DMS153 (cell line): ENCODE results near the gene CAMK2N2.
"Not testable (repeated sequence)": the region's sequence is repeated elsewhere in the genome, so short reads cannot be mapped to it uniquely, and the experiment has no call there.

Experiments
- DNase-seq: peaks from one replicate; lab custom pipeline; 2025; lab: John Stamatoyannopoulos, UW

Gene CAMK2N2

DNA sequence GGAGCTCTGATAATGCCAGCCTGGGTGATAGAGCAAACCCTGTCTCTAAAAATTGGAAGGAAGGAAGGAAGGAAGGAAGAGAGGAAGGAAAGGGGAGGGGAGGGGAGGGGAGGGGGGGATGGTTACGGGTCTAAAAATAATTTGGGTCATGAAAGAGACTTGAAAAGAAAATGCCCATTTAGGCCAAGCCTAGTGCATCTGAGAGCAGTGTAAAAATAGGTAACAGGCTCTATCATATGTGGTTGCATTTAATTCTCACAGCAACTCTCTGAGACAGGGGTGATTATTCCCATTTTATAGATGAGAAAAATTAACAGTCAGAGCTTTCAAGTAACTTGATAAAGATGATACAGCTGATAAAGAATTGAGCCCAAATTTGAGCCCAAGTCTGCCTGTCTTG is 10.9 kb upstream of the CAMK2N2 start:
- DNase-seq = no peak

DNA sequence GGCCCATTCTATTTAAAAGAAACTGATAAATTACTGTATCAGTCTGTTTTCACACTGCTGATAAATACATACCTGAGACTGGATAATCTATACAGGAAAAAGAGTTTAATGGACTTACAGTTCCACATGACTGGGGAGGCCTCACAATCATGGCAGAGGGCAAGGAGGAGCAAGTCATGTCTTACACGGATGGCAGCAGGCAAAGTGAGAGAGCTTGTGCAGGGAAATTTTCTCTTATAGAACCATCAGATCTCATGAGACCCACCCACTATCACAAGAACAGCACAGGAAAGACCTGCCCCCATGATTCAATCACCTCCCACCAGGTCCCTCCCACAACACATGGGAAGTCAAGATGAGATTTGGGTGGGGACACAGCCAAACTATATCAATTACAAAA is 5.9 kb upstream of the CAMK2N2 start:
- not testable (repeated sequence) for DNase-seq

DNA sequence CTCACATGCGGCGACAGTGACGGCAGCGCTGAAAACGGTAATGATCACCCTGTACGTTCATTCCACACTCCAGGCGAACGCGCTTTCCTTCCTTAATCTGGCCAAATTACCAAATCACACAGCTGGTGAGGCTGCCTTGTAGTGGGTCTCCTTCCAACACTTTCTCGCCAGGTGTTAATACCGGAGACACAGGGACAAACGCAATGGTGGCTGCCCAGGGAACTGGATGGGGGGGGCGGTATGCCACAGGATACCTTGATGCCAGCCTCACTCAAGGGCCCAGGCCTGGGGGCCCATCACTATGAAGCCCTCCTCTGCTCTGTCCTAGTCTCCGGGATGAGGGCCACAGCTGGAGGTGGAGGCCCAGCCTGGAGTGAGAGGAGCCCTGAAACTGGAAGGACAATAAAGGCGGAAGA is 1.4 kb upstream of the CAMK2N2 start:
- peak; percentile 22 for DNase-seq

DNA sequence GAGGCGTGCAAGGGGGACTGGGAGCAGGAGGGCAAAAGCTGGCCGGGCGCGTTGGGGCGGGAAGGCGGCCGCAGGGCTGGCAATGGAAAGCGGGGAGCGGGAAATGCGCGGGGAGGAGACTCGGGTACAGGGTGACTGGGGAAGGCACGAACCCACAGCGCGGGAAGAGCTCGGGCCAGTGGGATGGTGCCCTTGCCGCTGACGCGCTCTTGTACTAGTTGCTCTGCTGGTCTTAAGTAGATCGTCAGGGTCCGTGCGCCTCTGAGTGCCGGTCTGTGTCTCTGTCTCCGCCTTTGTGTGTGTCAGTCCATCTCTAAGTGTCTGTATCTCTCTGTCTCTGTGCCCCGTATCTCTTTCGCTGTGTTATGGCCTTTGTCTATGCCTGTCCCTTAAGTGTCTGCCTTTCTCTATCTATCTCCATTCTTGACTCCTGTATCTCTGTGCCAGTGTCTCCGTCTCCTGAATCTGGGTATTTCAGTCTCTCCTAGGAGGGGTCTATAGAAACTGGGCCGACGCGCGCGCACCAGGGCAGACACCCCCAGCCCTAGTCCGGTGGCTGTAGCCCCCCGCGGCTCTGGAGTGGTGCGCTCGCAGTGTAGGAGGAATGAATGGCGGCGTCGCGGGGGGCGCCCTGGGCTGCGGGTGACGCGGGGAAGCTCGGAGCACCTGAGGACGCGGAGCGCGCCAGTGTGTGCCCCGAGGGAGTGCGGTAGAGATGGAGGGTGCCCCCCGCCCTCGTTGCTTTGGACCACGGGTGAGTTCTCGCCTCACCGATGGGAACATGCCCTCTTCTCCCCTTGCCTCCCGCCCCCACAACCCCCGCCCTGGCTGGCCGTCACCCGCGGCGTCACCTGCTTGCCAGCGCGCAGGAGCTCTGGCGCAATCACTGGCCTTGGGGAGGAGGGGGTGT is 756 bp upstream of the CAMK2N2 start:
- peak; percentile 81 for DNase-seq

DNA sequence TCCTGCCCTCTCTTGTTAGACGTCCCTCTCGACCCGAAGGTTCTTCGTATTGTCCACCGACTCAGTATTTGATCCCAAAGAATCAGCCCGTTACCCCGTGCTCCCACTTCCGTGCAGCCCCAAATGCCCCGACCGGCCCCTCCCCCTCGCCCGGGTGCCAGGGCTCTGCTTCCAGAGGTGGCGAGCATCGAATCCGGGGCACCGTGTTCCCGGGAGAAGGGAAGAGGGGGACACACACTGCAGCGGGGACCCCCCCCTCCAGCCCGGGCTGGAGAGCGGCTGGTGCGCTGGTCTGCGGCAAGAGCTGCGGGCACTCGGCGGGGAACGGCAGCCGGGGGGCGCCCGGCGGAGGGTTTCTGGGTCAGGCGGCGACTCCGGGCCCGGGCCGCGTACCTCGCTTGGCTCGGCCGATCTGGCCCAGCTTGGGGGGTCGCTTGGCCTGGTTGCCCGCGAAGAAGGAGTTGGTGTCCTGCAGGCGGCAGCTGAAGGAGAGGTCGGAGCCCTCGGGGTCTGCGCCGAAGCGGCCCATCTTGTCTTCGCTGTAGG is 556 bp downstream of the CAMK2N2 start:
- no peak for DNase-seq

DNA sequence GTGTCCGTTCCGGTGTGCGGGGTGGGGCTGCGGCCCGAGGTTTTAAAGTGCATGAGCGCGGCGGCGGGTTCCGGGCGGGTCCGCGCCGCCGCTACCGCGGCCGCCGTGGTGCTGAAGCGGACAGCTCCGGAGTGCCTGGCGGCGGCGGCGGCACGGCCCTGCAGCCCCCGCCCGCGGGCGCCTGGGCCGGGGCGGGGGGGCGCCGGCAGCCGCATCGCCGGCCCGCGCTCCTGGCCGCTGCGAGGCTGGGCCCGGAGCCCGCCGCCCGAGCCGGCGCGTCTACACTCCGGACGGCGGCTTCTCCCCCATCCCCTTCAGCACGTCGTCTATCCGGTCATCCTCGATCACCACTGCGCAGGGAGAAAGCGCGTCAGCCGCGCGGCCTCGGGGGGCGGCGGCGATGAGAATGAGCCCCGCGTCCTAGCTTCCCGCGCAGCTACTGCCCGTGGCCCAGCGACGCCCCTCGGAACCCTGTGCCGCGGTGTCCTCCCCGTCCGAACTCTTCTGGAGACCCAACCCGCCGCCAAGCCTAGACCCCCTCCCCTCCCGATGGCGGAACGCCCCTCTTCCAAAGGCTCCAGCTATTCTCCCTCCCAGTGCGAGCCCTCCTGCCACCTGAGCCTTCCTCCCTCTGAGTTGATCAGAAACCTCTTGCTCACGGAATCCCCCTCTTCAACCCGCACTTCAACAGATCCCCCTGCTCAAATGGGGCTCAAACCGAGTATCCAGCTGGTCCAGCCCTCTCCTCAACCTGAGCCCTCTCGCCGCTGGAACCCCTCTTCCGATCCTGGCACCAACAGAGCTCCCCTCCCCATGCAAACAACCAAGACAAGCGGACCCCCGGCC is 1.3 kb downstream of the CAMK2N2 start:
- no peak for DNase-seq

DNA sequence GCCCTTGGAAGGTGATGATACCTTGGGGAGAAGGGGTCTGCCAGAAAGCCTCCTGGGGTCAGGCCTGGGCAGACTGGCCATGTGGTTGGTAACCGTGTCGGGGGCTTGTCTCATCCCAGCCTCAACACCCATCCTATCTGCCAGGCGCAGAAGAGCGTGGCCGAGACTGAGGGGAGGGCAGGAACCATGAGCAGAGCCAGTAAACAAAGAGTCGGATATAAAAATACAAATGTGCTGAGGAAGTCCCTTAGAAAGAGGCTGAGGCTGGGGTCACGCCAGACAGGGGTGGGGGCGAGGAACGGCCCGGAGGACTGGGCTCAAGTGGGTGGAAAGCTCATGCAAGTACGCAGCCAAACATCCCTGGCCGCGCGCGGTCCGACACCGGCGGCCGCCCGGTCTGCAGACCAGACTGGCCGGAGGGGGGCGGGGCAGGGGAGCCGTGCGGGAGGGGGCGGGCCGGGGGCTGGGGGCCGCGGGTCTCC is 1.9 kb downstream of the CAMK2N2 start:
- DNase-seq = no peak

DNA sequence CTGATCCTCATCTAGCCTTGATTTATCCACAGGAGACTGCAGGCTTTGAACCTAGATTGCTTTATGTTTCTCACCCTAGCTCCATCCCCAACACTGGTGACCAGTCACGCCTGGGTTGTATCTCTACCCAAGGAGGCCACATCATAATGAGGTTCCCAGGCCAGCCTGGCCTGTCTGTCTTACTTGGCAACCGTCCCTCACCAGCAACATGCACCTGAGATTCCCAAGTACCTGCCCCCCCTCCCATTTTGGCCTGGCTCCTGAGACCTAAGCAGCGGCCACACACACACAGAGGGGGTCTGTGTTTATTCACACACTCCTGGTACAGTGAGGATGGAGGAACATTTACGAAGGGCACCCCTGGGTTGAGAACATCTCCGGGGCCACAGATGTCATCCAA is 2.4 kb downstream of the CAMK2N2 start:
- no peak for DNase-seq

DNA sequence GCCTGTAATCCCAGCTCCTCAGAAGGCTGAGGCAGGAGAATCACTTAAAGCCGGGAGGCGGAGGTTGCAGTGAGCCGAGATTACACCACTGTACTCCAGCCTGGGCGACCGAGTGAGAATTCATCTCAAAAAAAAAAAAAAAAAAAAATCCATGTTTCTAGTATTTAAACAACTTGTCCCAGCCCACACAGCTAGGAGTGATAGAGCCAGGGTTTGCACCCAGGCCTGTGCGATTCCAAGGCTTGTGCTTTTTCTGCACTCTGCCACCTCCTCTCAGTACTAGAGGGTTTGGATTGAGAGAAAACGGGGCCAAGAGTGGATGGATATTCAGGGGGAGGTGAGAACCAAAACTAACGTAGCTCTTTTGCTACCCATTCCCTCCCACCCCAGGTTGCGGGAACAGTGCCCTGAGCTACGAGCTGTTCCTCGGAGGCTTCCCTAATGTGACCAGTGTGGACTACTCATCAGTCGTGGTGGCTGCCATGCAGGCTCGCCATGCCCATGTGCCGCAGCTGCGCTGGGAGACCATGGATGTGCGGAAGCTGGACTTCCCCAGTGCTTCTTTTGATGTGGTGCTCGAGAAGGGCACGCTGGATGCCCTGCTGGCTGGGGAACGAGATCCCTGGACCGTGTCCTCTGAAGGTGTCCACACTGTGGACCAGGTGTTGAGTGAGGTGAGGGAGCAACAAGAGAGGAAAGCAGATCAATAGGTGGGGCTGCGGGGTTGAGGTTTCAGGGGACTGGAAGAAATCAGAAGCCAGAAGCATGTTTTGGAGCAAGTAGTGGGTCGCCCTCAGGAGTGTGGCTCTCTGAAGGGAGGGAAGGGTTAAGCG is 4.1 kb downstream of the CAMK2N2 start:
- no peak for DNase-seq

DNA sequence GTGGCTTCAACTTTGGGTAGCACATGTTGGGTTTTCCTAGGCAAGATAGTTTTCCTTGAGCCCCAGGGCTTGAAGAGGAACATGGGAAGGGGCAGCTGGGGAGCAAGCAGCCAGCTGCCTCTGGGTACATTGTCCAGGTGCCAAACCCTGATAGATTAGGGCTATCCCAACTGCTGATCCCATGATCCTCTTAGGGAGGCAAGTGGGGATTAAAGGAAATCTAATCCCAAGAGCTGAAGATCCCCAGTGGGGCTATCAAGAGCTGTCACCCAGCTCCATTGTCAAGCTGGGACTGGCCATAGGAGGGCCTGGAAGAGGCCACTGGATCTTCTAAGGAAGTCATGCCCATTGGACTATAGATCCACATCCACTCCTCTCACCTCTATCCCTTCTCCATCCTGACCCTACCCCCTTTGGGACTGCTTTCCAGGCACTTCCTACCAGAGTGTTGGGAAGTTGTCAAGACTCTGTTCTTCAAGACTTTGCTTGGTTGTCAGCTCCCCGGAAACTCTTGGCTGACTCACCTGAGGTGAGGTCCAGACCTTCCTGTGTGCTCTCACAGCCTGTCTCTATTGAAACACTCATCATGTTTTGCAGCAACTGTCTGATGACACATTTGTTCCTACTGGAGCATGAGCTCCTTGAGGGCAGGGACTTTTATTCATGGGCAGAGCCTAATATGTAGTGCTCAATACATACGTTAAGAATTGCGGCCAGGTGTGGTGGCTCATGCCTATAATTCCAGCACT is 5.9 kb downstream of the CAMK2N2 start:
- DNase-seq = no peak

DNA sequence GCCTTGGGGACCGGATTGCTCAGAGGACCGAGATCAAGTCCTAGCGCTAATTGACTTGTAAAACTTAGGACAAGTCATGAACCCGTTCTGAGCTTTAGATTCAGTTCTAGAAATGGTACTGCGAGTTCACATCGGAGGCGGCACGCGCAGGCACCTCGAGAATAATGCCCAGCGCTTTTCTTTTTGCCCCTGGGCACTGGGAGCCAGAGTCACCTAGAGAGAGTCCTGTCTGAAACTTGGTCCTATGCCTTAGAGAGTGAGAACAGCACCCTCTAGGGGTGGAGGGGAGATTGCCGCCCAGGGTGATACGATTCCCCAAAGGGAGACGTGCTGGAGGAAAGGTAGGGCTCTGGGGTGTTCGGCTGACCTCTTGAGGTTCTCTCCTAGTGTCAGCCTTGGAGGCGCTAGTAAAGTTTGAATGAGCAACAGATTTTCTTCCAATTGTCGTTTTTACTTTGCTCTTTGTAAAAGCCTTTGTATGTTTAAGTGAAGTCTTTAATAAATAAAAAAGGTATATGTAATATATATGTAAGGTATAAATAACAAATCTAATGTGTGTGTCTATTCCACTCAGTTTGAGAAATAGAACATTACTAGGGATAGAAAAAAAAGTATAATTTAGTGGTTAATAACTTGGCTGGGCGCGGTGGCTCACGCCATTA is 11.1 kb downstream of the CAMK2N2 start:
- DNase-seq = peak; percentile 84

DNA sequence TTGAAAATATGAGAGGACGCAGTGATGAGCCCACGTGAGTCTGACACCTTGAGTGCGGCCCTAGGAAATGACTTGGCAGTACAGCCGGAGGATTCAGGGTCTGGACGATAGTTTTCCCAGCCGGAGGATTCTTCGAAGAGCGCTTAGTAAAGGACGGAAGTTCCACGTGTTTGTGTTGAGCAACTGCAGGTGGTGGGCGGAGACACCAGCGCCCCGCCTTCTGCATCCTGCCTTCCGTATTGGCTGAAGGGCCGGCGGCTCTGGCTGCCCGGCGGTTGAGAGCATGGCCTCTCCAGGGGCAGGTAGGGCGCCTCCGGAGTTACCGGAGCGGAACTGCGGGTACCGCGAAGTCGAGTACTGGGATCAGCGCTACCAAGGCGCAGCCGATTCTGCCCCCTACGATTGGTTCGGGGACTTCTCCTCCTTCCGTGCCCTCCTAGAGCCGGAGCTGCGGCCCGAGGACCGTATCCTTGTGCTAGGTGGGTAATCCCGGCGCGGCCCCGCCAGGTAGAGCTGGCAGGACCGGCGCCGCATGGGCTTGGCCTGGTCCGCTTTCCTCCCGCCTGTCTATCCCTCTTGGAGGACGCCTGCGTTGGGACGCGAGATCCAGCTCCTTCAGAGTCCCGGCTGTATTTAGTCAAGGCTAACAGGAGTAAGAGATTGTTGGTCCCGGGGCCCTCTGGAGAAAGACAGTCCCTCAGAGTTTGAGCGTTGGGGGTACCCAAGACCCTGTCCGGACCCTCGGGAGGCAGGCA is 11.8 kb downstream of the CAMK2N2 start, which contains the start of gene EEF1AKMT4:
TSS of gene EEF1AKMT4 (plus strand) at position 261 of the 755 bp plus-strand sequence. CDS start at position 284, 23 bp downstream.
- peak; percentile 97 for DNase-seq

DNA sequence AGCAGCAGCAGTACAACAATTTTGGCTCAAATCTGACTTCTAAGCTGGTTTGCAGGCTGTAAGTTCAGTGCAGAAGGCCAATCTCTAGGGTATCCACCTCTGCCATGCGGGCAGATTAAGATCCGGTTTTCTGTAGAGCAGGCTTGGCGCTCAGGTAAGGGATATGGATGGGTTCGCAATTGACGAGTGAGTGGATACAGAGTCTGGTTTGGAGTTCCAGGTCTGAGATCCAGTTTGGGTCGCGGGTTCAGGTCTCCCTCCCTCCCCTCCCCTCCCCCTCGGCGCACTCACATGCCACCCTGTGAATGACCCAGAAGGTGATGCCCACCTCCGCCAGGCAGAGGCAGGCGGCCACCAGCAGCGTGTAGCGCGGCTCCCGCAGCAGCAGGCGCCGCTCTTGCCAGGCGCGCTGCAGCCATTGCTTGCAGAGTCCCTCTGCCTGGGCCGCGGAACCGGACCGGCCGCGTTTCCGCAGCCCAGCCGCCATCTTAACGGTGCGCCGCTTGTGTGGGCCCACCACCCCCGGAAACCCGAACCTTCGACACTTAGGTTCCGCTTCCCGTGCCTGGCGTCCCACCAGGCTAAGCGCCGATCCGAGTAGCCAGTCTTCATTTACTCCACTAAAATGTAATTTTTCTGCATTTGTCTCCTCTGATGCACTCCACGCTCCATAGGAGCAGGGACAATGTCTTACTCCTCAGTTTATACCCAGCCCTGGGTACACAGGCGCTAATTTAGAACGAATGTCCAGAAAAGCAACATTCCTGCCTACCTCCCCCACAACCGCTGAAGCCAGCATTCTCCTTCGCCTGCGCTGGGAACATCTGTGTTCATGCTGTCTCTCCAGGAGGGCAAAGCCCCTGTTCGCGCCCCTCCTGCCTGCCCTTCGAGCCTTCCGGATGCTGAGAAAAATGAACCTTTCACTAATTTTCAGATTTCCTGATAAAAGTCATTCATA is 12.6 kb downstream of the CAMK2N2 start, which contains the start of gene ALG3:
TSS of gene ALG3 (minus strand) at position 509 of the 958 bp plus-strand sequence. CDS start at position 487, 22 bp downstream.
- peak; percentile 40 for DNase-seq

DNA sequence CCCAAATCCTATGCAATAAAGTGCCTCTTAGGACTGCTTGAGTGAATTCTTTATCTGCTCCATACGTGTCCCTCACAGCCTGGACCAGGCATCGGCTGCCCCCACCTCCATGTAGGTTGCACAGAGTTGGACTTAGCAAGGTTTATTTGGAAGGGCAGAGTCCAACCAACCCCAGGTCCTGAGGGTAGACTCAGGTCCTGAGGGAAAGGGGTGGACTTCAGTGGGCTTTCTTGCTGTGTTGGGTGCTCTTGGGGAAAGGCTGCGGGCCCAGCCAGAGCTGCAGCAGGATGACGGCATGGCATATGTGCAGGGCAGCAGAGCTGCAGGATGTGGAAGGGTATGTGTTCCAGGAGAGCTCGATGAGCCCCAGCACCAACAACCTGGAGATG is 19.1 kb downstream of the CAMK2N2 start:
- DNase-seq = no peak

DNA sequence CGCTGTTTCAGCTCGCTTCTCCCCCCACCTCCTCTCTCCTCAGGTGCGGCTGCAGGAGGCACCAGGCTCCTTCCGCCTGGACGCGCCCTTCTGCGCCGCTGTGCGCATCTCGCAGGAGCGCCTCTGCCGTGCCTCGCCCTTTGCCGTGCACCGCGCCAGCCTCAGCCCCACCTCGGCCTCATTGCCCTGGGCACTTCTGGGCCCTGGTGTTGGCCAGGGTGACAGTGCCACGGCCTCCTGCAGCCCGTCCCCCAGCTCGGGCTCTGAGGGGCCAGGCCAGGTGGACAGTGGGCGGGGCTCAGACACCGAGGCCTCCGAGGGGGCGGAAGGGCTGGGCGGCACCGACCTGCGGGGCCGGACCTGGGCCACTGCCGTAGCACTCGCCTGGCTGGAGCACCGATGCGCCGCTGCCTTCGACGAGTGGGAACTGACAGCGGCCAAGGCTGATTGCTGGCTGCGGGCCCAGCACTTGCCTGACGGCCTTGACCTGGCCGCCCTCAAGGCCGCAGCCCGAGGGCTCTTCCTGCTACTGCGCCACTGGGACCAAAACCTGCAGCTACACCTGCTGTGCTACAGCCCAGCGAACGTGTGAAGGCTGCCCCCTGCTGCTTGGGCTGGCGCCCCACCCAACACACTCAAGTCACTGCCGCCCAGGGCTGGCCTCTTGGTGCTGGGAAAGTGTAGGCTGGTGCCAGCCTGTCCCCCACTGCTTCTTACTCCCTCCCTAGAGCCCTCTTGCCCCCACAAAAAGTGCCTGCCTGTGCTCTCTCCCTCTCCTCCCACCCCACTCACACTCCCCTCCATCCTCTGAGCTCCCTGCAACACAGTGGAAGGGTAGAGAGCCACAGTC is 19.7 kb downstream of the CAMK2N2 start:
- DNase-seq = peak; percentile 81

DNA sequence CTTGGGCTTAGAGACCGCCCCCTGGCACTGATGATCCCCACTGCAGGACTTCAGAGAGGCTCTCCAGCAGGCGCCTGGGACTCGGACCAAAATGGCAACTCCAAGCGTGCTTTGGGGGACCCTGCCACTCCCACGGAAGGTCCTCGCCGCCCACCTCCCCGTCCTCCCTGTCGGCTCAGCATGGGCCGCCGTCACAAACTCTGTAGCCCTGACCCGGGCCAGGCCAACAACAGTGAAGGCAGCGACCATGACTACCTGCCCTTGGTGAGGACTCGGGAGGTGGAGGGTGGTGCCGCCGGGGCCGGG is 20.3 kb downstream of the CAMK2N2 start:
- no peak for DNase-seq

DNA sequence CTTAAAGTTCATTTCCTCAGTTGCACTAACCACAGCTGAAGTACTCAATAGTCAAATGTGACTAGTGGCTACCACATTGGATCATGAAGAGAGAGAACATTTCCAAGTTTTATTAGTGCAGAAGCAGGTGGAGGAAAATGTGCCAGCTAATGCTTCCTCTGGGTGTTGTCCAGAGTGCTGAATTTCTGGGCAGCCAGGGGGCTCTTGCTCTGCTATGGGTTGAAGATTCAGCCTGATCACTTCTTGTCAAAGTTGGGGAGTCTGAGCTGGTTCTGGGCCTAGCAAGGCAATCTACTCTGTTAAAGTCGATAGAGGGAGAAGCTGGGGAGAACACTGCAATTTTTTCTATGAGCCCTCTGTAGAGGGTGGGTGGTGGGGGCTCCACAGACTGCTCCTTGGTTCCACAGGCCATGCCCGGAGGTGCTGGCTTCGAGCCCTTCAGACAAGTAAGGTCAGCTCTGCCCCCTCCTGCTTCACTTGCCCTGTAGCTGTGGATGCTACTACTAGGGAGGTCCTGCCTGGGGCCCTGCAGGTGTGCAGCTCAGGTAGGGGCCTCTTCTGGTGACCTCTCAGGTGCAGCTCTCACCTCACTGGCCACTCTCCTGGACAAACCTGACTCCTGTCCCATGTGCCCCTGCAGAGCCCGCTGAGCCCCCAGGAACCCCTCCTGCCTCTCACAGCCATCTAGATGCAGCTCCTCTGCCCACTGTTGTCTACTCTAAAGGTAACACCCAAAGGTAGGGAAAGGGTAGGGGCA is 20.8 kb downstream of the CAMK2N2 start:
- no peak for DNase-seq
